WTC11 (cell line): ENCODE data around the gene GSDMA. TPM values are rescaled to one million over a fixed set of nuclear protein-coding genes. Genes with fewer than 3 reads are reported as not detected.

Experiments
- ATAC-seq: fragments of 200-7000 bp; cut with Tn5 transposase; 2 replicates; pipeline ENCODE4 v1.10.0; 2021; ENCODE audit warnings: mild to moderate bottlenecking, moderate library complexity
- CTCF ChIA-PET: fragments of 300-600 bp; sonication (Branson Sonifier 250); formaldehyde crosslinking; loops from one replicate; lab custom pipeline; 2021; ENCODE audit warnings: antibody characterized with exemption; lab: Charles Lee
- POLR2A ChIA-PET: fragments of 350-600 bp; sonication (Branson Sonifier 250); formaldehyde crosslinking; loops from one replicate; lab custom pipeline; 2021; ENCODE audit warnings: antibody characterized with exemption; lab: Charles Lee
- DNase-seq: peaks from one replicate; pipeline ENCODE4 v3.0.0; 2021; ENCODE audit warnings: low spot score
- H3K27ac Mint-ChIP-seq: 2 replicates; pipeline ENCODE4 v1.8.0; 2021; ENCODE audit warnings: mixed read lengths
- H3K27me3 Mint-ChIP-seq: 2 replicates; pipeline ENCODE4 v1.8.0; 2021; ENCODE audit warnings: low read depth, mild to moderate bottlenecking, moderate library complexity, mixed read lengths
- H3K36me3 Mint-ChIP-seq: 2 replicates; pipeline ENCODE4 v1.8.0; 2021; ENCODE audit warnings: mixed read lengths
- H3K4me1 Mint-ChIP-seq: 2 replicates; pipeline ENCODE4 v1.8.0; 2022; ENCODE audit warnings: mixed read lengths
- H3K4me3 Mint-ChIP-seq: 2 replicates; pipeline ENCODE4 v1.8.0; 2021; ENCODE audit warnings: mild to moderate bottlenecking, moderate library complexity, mixed read lengths
- H3K9me3 Mint-ChIP-seq: 2 replicates; pipeline ENCODE4 v1.8.0; 2021; ENCODE audit warnings: mixed read lengths
- CBFB ChIP-seq: sonication (generic); formaldehyde crosslinking; IDR thresholded peaks from 2 replicates; pipeline ENCODE4 v1.8.1; 2022; ENCODE audit warnings: mild to moderate bottlenecking, low read depth, missing genetic modification reagents
- CREB1 ChIP-seq: sonication (generic); formaldehyde crosslinking; IDR thresholded peaks from 2 replicates; pipeline ENCODE4 v1.8.0; 2023; ENCODE audit warnings: mild to moderate bottlenecking, missing genetic modification reagents
- ESRRA ChIP-seq: sonication (generic); formaldehyde crosslinking; IDR thresholded peaks from 2 replicates; pipeline ENCODE4 v1.8.1; 2022; ENCODE audit warnings: mild to moderate bottlenecking, missing genetic modification reagents, borderline replicate concordance
- GTF2I ChIP-seq: fragments of 250-450 bp; sonication (Bioruptor Pico); conservative IDR thresholded peaks from 2 replicates; pipeline ENCODE4 v1.4.0; 2021; ENCODE audit warnings: mild to moderate bottlenecking
- JUN ChIP-seq: sonication (generic); formaldehyde crosslinking; IDR thresholded peaks from 2 replicates; pipeline ENCODE4 v1.8.0; 2023; ENCODE audit warnings: mild to moderate bottlenecking, missing genetic modification reagents
- NFE2L1 ChIP-seq: sonication (generic); formaldehyde crosslinking; IDR thresholded peaks from 2 replicates; pipeline ENCODE4 v1.8.1; 2023; ENCODE audit warnings: missing genetic modification reagents
- NR2C2 ChIP-seq: sonication (generic); formaldehyde crosslinking; IDR thresholded peaks from 2 replicates; pipeline ENCODE4 v1.8.0; 2022; ENCODE audit warnings: mild to moderate bottlenecking, missing genetic modification reagents
- RELA ChIP-seq: sonication (generic); formaldehyde crosslinking; IDR thresholded peaks from 2 replicates; pipeline ENCODE4 v1.8.1; 2022; ENCODE audit warnings: missing genetic modification reagents, mild to moderate bottlenecking, borderline replicate concordance
- SMAD3 ChIP-seq: sonication (generic); formaldehyde crosslinking; IDR thresholded peaks from 2 replicates; pipeline ENCODE4 v1.8.0; 2022; ENCODE audit warnings: missing genetic modification reagents, mild to moderate bottlenecking, borderline replicate concordance
- SOX15 ChIP-seq: fragments of 250-450 bp; sonication (Bioruptor Pico); IDR thresholded peaks from 2 replicates; pipeline ENCODE4 v1.9.0; 2021; ENCODE audit warnings: mild to moderate bottlenecking
- TEAD1 ChIP-seq: sonication (generic); formaldehyde crosslinking; IDR thresholded peaks from 2 replicates; pipeline ENCODE4 v1.8.0; 2022; ENCODE audit warnings: mild to moderate bottlenecking, missing genetic modification reagents
- TEAD4 ChIP-seq: sonication (generic); formaldehyde crosslinking; IDR thresholded peaks from 2 replicates; pipeline ENCODE4 v1.8.0; 2022; ENCODE audit warnings: mild to moderate bottlenecking, missing genetic modification reagents
- ZNF121 ChIP-seq: sonication (generic); formaldehyde crosslinking; IDR thresholded peaks from 2 replicates; pipeline ENCODE4 v1.8.0; 2023; ENCODE audit warnings: missing genetic modification reagents
- ZNF219 ChIP-seq: sonication (generic); formaldehyde crosslinking; IDR thresholded peaks from 2 replicates; pipeline ENCODE4 v1.8.0; 2023; ENCODE audit warnings: missing genetic modification reagents, mild to moderate bottlenecking, borderline replicate concordance
- ZNF317 ChIP-seq: sonication (generic); formaldehyde crosslinking; IDR thresholded peaks from 2 replicates; pipeline ENCODE4 v1.8.1; 2023; ENCODE audit warnings: low read depth, mild to moderate bottlenecking, moderate library complexity, missing genetic modification reagents, borderline replicate concordance
- ZNF396 ChIP-seq: fragments of 250-450 bp; sonication (Bioruptor Pico); IDR thresholded peaks from 2 replicates; pipeline ENCODE4 v1.8.0; 2021; ENCODE audit warnings: mild to moderate bottlenecking, moderate library complexity, borderline replicate concordance
- ZNF416 ChIP-seq: fragments of 250-450 bp; sonication (Bioruptor Pico); IDR thresholded peaks from 2 replicates; pipeline ENCODE4 v1.9.0; 2021; ENCODE audit warnings: mild to moderate bottlenecking, inconsistent platforms
- total RNA-seq: library from RNA; stranded (reverse); gene quantifications from 3 replicates; pipeline ENCODE4 v1.2.3, GENCODE V29; 2021
- TF ChIP-seq, protein P1 (sequence below): sonication (generic); formaldehyde crosslinking; IDR thresholded peaks from 2 replicates; pipeline ENCODE4 v1.8.1; 2022; ENCODE audit warnings: low read depth, missing genetic modification reagents, borderline replicate concordance
- TF ChIP-seq, protein P2 (sequence below): fragments of 250-450 bp; sonication (Bioruptor Pico); IDR thresholded peaks from 2 replicates; pipeline ENCODE4 v2.1.2; 2022; ENCODE audit warnings: mild to moderate bottlenecking, moderate library complexity
- TF ChIP-seq, protein P3 (sequence below): sonication (generic); formaldehyde crosslinking; IDR thresholded peaks from 2 replicates; pipeline ENCODE4 v1.8.1; 2022; ENCODE audit warnings: missing genetic modification reagents, borderline replicate concordance
- TF ChIP-seq, protein P4 (sequence below): sonication (generic); formaldehyde crosslinking; IDR thresholded peaks from 2 replicates; pipeline ENCODE4 v1.8.1; 2022; ENCODE audit warnings: low read depth, mild to moderate bottlenecking, moderate library complexity, missing genetic modification reagents, borderline replicate concordance

GSDMA gene
- total RNA-seq, 1 experiment from 2014 or later, result not detected

DNA sequence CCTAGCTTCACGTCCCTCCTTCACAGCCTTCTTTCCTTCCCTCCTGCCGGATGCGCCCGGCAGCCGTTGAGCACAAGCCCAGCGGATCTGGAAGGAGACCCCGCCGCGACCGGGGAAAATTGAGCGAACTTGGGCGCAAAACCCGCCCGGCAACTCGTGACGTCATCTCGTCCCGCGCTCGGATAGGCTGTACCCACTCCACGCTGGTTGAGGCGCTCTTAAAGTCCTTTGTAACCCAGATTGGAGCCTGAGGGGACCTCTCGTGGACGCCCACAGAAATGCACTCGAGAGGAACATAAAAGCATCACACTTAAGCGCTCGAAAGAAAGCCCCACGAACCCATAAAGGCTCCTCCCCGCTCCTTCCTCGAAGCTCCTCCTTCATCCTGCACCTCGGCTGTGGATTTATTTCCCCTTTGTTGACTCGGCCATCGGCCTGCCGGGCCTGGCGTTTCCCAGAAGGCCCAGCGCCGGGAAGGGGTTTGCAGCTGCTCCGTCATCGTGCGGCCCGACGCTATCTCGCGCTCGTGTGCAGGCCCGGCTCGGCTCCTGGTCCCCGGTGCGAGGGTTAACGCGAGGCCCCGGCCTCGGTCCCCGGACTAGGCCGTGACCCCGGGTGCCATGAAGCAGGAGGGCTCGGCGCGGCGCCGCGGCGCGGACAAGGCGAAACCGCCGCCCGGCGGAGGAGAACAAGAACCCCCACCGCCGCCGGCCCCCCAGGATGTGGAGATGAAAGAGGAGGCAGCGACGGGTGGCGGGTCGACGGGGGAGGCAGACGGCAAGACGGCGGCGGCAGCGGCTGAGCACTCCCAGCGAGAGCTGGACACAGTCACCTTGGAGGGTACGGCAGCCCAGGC is 17.8 kb downstream of the GSDMA start, which contains the start of gene PSMD3 (continued):
- no peak for TF ChIP-seq GTF2I (CRISPR knock-in tag)
- TF ChIP-seq ESRRA (CRISPR knock-in tag), result peak; percentile 62; the same call in 1 of the 2 replicates
- TF ChIP-seq ZNF396 (CRISPR knock-in tag), result no peak
- no peak for TF ChIP-seq RELA
- TF ChIP-seq, protein P1, sequence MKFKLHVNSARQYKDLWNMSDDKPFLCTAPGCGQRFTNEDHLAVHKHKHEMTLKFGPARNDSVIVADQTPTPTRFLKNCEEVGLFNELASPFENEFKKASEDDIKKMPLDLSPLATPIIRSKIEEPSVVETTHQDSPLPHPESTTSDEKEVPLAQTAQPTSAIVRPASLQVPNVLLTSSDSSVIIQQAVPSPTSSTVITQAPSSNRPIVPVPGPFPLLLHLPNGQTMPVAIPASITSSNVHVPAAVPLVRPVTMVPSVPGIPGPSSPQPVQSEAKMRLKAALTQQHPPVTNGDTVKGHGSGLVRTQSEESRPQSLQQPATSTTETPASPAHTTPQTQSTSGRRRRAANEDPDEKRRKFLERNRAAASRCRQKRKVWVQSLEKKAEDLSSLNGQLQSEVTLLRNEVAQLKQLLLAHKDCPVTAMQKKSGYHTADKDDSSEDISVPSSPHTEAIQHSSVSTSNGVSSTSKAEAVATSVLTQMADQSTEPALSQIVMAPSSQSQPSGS (CRISPR knock-in tag), result no peak
- TF ChIP-seq TEAD1 (CRISPR knock-in tag), result no peak; the same call in 1 of the 2 replicates
- TF ChIP-seq JUN (CRISPR knock-in tag), result peak; percentile 48; the same call in 1 of the 2 replicates
- 0 out of 2 replicates have a peak, but pooled peaks have one; percentile 21 for TF ChIP-seq SMAD3 (CRISPR knock-in tag)
- 0 out of 2 replicates have a peak, but pooled peaks have one; percentile 64 for TF ChIP-seq CREB1 (CRISPR knock-in tag)
- no peak for TF ChIP-seq ZNF416 (CRISPR knock-in tag)
- TF ChIP-seq ZNF219 (CRISPR knock-in tag), result no peak
- peak; percentile 78; the same call in 1 of the 2 replicates for TF ChIP-seq TEAD4 (CRISPR knock-in tag)
- TF ChIP-seq, protein P2, sequence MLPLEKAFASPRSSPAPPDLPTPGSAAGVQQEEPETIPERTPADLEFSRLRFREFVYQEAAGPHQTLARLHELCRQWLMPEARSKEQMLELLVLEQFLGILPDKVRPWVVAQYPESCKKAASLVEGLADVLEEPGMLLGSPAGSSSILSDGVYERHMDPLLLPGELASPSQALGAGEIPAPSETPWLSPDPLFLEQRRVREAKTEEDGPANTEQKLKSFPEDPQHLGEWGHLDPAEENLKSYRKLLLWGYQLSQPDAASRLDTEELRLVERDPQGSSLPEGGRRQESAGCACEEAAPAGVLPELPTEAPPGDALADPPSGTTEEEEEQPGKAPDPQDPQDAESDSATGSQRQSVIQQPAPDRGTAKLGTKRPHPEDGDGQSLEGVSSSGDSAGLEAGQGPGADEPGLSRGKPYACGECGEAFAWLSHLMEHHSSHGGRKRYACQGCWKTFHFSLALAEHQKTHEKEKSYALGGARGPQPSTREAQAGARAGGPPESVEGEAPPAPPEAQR (CRISPR knock-in tag), result no peak
- no peak; the same call in 1 of the 2 replicates for TF ChIP-seq NR2C2
- peak; percentile 98 for TF ChIP-seq NFE2L1 (CRISPR knock-in tag)
- no peak for TF ChIP-seq SOX15 (CRISPR knock-in tag)
- TF ChIP-seq, protein P3, sequence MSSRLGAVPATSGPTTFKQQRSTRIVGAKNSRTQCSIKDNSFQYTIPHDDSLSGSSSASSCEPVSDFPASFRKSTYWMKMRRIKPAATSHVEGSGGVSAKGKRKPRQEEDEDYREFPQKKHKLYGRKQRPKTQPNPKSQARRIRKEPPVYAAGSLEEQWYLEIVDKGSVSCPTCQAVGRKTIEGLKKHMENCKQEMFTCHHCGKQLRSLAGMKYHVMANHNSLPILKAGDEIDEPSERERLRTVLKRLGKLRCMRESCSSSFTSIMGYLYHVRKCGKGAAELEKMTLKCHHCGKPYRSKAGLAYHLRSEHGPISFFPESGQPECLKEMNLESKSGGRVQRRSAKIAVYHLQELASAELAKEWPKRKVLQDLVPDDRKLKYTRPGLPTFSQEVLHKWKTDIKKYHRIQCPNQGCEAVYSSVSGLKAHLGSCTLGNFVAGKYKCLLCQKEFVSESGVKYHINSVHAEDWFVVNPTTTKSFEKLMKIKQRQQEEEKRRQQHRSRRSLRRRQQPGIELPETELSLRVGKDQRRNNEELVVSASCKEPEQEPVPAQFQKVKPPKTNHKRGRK (CRISPR knock-in tag), result no peak
- no peak; the same call in 1 of the 2 replicates for TF ChIP-seq CBFB
- TF ChIP-seq ZNF317 (CRISPR knock-in tag), result 0 out of 2 replicates have a peak, but pooled peaks have one; percentile 38

DNA sequence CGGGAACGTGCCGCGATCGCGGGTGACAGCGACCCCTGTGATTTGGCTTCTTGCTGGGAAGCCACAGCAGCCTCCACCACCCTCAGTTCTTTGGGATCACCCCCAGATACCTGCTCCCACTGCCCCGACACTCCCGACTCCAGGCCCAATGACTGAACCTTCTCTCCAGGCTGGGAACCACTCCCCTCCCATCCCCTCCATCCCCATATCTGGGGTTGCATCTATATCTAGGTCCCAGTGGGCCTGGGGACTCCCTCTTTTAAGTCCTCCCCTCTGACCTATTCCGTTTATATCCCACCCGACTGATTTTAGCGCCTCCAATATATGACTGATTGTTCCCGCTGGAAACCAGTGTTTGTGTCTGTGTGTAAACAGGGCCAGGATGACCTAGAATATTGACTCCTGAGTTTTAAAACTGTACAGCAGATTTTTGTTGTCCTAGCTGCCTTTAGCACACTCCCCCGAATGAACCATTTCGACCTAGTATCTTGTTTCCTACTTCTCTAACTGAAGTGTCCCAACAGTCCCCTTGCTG is 18.5 kb downstream of the GSDMA start:
- ChIA-PET POLR2A (interaction anchor here (1.0 to 1.8 kb wide), 4 partner anchors 22 to 129 kb away, joined by 5 to 9 read pairs (median 6); partner anchors contain the start of genes LRRC3C and ORMDL3), CTCF (interaction anchor here (0.7 to 3.3 kb wide), 24 partner anchors 11 to 376 kb away, joined by 3 to 50 read pairs (median 4); no protein-coding TSS in a partner anchor)
- Mint-ChIP-seq H3K4me1 (peaks cover 25% of the 10 kb centered on the region), H3K27me3 (no peaks in the 10 kb centered on the region), H3K36me3 (peaks cover 28% of the 10 kb centered on the region), H3K9me3 (no peaks in the 10 kb centered on the region), H3K27ac (peak overlapping the region; percentile 93), H3K4me3 (peak overlapping the region; percentile 89)
- DNase-seq (no peak), ATAC-seq (no peak)
- TF ChIP-seq, protein P4, sequence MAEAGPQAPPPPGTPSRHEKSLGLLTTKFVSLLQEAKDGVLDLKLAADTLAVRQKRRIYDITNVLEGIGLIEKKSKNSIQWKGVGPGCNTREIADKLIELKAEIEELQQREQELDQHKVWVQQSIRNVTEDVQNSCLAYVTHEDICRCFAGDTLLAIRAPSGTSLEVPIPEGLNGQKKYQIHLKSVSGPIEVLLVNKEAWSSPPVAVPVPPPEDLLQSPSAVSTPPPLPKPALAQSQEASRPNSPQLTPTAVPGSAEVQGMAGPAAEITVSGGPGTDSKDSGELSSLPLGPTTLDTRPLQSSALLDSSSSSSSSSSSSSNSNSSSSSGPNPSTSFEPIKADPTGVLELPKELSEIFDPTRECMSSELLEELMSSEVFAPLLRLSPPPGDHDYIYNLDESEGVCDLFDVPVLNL (CRISPR knock-in tag), result 0 out of 2 replicates have a peak, but pooled peaks have one; percentile 26
- no peak for TF ChIP-seq ZNF121 (CRISPR knock-in tag)
